Measurements from ENCODE around the gene WNT3. TPM values are rescaled to one million over a fixed set of nuclear protein-coding genes. Genes with fewer than 3 reads are reported as not detected.

The WNT3 gene
- total and polyA plus RNA-seq, 7 experiments from 2014 or later, result 0.07 to 0.24 TPM; not detected in 5

DNA sequence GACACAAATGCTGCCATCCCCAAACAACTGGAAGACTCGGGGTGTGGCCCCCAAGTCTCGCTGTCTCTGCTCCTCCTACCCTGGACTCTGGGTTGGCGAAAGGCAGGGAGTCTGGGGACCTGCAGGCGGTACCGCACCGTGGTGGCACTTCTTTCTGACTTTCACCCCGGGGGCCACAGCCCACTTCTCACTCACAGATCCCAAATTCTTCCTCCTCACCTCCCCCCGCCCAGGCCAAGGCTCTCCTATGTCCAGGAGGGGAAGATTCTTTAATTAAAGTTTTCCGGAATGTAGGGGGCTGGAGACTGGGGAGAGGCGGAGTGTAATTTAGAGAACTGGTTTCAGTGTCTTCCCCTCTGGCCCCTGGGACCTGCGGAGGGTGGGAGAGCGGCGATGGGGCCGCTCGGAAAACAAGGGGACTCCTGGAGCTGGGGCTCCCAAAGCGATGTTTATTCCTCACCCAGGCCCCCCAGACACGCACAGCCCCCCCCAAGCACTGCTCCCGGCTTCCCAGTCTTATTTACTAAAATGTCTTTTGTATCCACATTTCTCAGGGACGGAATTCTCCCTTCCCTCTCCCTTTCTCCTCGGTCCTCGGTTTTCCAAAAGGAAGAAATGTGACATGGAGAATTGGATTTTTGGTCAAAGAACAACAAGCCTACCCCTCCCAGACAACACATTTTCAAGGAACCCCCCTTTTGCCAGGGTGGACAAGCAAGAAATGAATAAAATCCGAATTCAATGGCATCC lies 1.2 kb downstream of the WNT3 start:
- intact Hi-C loops (cut with micrococcal nuclease), result no loop called here
- ChIA-PET POLR2A (no interaction called here), CTCF (no interaction called here)
- DNase-seq, result no peak
- ATAC-seq, result no peak
- Histone ChIP-seq H3K4me1 (ENCODE audit: control insufficient read depth in 2 of 2, insufficient read depth in 2 of 2, low read length in 2 of 2) (peaks cover 13 to 16% of the 10 kb centered on the region in 2 donors), H3K27me3 (ENCODE audit: control insufficient read depth in 2 of 2, insufficient read depth in 2 of 2, low read length in 2 of 2) (peaks cover 16 to 49% of the 10 kb centered on the region in 2 donors), H3K27ac (ENCODE audit: low read depth, low read length) (no peak overlapping the region), H3K9me3 (ENCODE audit: control insufficient read depth in 2 of 3, low read length in 3 of 3) (no peaks in the 10 kb centered on the region), H3K4me3 (ENCODE audit: low read length) (no peak overlapping the region), H3K36me3 (ENCODE audit: control insufficient read depth in 2 of 3, insufficient read depth in 3 of 3, low read length in 3 of 3) (no peaks in the 10 kb centered on the region)
- H3K9me3 Mint-ChIP-seq, result peaks cover 0 to 2% (median 0%) of the 10 kb centered on the region in 11 donors
- peaks cover 66 to 94% (median 82%) of the 10 kb centered on the region in 5 donors for H3K27me3 Mint-ChIP-seq
- H3K36me3 Mint-ChIP-seq, result peaks cover 0 to 6% (median 0%) of the 10 kb centered on the region in 5 donors
- no peak overlapping the region for H3K27ac Mint-ChIP-seq
- peak overlapping the region; percentile 5 to 80 (median 70) for H3K4me3 Mint-ChIP-seq
- peaks cover 6 to 29% (median 17%) of the 10 kb centered on the region in 7 donors for H3K4me1 Mint-ChIP-seq

DNA sequence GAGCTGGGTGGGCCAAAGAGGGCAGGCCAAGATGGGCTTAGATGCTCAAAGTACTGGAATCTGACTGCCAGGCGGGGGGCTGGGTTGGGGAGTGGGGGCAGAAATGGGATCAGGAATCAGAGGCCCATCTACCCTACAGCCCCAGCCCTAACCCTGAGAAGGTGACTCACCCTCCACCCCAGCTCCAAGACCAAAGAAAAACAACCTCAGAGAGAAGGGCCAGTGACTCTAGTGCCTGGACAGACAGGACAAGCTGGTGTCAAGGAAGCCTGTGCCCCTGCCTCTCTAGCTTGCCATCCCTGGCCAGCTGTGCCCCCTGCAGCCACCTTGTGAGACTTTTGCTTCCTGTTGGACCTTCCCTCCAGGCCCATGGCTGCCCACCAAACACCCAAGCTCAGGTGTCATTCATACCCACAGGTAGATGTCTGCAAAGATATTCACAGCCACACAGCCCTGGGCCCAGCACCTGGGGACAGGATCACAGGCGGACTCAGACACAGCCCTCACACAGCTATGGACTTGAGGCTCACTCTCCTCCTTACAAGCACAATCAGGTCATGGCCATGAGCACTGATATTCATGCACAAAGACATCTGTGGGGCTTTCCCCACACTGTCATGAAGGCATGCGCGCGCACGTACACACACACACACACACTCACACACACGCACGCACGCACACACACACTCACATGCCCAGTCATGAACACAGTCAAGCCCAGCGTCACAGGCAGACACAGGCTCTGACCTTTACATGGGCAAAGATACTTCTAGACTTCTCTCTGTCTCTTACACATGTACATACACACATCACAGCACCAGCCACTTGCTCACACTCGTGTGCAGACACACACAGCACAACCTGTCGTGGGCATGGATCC lies 2.8 kb downstream of the WNT3 start:
- ChIA-PET CTCF (no interaction called here), POLR2A (no interaction called here)
- no peak overlapping the region for H3K27ac Mint-ChIP-seq

DNA sequence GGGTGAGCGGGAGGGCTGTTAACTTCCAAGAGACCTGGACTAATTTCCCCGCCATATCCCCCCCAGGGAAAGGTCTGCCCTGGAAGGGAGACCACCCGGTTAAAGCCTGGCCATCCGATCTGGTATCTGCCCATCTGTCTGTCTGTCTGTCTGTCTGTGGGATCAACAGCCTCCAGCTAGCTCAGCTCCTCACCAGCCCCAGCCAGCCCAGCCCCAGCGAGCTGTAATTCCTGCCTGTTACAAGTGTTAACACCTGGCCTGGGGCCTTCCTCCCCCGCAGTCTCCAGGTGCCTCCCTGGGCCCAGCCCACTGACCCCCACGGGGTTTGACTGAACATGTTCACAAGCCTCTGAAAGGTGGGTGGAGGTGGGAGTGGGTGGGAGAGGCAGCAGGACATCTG lies 4.0 kb downstream of the WNT3 start:
- Mint-ChIP-seq H3K9me3 (peaks cover 0 to 2% (median 0%) of the 10 kb centered on the region in 11 donors), H3K27ac (no peak overlapping the region), H3K27me3 (peaks cover 56 to 73% (median 68%) of the 10 kb centered on the region in 5 donors), H3K4me1 (peaks cover 0 to 21% (median 13%) of the 10 kb centered on the region in 7 donors), H3K4me3 (no peak overlapping the region), H3K36me3 (peaks cover 0 to 6% (median 0%) of the 10 kb centered on the region in 5 donors)
- Histone ChIP-seq H3K4me1 (ENCODE audit: control insufficient read depth in 2 of 2, insufficient read depth in 2 of 2, low read length in 2 of 2) (peaks cover 7 to 12% of the 10 kb centered on the region in 2 donors), H3K4me3 (ENCODE audit: low read length) (no peak overlapping the region), H3K27me3 (ENCODE audit: control insufficient read depth in 2 of 2, insufficient read depth in 2 of 2, low read length in 2 of 2) (peaks cover 16 to 44% of the 10 kb centered on the region in 2 donors), H3K9me3 (ENCODE audit: control insufficient read depth in 2 of 3, low read length in 3 of 3) (no peaks in the 10 kb centered on the region), H3K36me3 (ENCODE audit: control insufficient read depth in 2 of 3, insufficient read depth in 3 of 3, low read length in 3 of 3) (no peaks in the 10 kb centered on the region), H3K27ac (ENCODE audit: low read depth, low read length) (no peak overlapping the region)
- ChIA-PET CTCF (no interaction called here), POLR2A (no interaction called here)
- ATAC-seq (no peak), DNase-seq (no peak)
- intact Hi-C loops (cut with micrococcal nuclease), result no loop called here

More for the DNA sequence above, 2.8 kb downstream of the WNT3 start:
- H3K36me3 Mint-ChIP-seq, result peaks cover 0 to 6% (median 0%) of the 10 kb centered on the region in 5 donors
- H3K4me3 ChIP-seq (ENCODE audit: low read length), result no peak overlapping the region
- H3K27me3 Mint-ChIP-seq, result peaks cover 56 to 85% (median 75%) of the 10 kb centered on the region in 5 donors
- intact Hi-C loops (cut with micrococcal nuclease), result no loop called here
- H3K9me3 ChIP-seq (ENCODE audit: control insufficient read depth in 2 of 3, low read length in 3 of 3), result no peaks in the 10 kb centered on the region
- peaks cover 13 to 16% of the 10 kb centered on the region in 2 donors for H3K4me1 ChIP-seq (ENCODE audit: control insufficient read depth in 2 of 2, insufficient read depth in 2 of 2, low read length in 2 of 2)
- no peaks in the 10 kb centered on the region for H3K36me3 ChIP-seq (ENCODE audit: control insufficient read depth in 2 of 3, insufficient read depth in 3 of 3, low read length in 3 of 3)
- peaks cover 0 to 2% (median 0%) of the 10 kb centered on the region in 11 donors for H3K9me3 Mint-ChIP-seq
- ATAC-seq (no peak), DNase-seq (no peak)
- H3K4me3 Mint-ChIP-seq, result no peak overlapping the region
- peaks cover 2 to 28% (median 17%) of the 10 kb centered on the region in 7 donors for H3K4me1 Mint-ChIP-seq
- H3K27ac ChIP-seq (ENCODE audit: low read depth, low read length), result no peak overlapping the region
- H3K27me3 ChIP-seq (ENCODE audit: control insufficient read depth in 2 of 2, insufficient read depth in 2 of 2, low read length in 2 of 2), result peaks cover 16 to 49% of the 10 kb centered on the region in 2 donors

DNA sequence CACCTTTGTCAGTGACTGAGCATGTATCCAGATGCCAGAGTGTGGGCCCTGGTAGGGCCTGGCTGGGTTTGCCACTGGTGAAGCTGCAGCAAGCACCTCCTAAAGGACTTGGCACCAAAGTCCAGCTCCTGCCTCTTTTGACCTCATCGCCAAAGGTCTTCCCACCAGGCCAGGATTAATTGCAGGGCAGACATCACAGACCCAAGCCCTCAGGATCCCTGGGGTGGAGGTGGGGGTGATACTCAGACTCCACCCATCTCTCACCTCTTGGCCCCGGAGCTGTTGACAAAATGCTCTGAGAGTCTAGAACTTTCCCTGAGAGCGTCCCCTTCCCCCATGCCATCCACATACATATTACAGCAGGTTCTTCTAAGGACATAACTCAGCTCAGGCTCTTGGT lies 4.6 kb downstream of the WNT3 start:
- intact Hi-C loops (cut with micrococcal nuclease), result no loop called here
- Histone ChIP-seq H3K9me3 (ENCODE audit: control insufficient read depth in 2 of 3, low read length in 3 of 3) (no peaks in the 10 kb centered on the region), H3K4me1 (ENCODE audit: control insufficient read depth in 2 of 2, insufficient read depth in 2 of 2, low read length in 2 of 2) (peaks cover 2 to 7% of the 10 kb centered on the region in 2 donors), H3K36me3 (ENCODE audit: control insufficient read depth in 2 of 3, insufficient read depth in 3 of 3, low read length in 3 of 3) (no peaks in the 10 kb centered on the region), H3K4me3 (ENCODE audit: low read length) (no peak overlapping the region), H3K27ac (ENCODE audit: low read depth, low read length) (no peak overlapping the region), H3K27me3 (ENCODE audit: control insufficient read depth in 2 of 2, insufficient read depth in 2 of 2, low read length in 2 of 2) (peaks cover 16 to 40% of the 10 kb centered on the region in 2 donors)
- ChIA-PET CTCF (no interaction called here), POLR2A (no interaction called here)
- Mint-ChIP-seq H3K27ac (no peak overlapping the region), H3K4me1 (peaks cover 0 to 21% (median 9%) of the 10 kb centered on the region in 7 donors), H3K4me3 (no peak overlapping the region), H3K27me3 (peaks cover 56 to 69% (median 67%) of the 10 kb centered on the region in 5 donors), H3K9me3 (peaks cover 0 to 3% (median 0%) of the 10 kb centered on the region in 11 donors), H3K36me3 (peaks cover 0 to 6% (median 0%) of the 10 kb centered on the region in 5 donors)
- DNase-seq, result no peak
- no peak for ATAC-seq

DNA sequence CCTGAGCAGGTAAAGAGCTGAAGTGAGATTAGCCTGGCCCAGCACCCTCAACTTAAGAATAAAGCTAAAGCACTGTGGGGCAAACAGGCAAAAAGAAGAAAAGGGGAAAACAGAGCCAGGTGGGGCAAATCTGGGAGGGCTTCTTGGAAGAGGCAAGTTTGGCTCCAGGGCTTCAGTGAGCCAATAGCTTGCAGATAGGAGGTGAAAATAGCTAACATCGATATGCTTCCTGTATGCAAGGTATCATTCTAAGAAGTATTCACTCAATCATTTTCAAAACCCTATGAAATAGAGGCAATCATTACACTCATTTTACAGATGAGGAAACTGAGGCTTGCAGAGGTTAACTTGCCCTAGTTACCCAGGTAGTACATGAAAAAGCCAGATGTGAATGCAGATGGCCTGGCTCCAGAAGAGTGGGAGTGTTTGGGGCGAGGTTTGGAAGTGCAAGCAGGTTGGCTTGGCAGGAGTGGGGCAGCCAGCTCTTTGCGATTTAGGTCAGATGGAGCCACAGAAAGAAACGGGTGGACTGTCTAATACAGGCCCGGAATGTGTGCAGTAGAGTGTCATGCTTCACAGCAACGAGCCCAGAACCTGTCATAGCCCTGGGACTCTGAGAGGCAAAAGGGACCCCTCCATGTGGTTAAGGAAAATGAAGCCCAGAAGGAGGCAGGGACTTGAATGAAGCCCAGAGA lies 5.7 kb downstream of the WNT3 start:
- DNase-seq (no peak), ATAC-seq (no peak)
- H3K4me3 ChIP-seq (ENCODE audit: low read length), result no peak overlapping the region
- peaks cover 0 to 13% (median 3%) of the 10 kb centered on the region in 7 donors for H3K4me1 Mint-ChIP-seq
- no peak overlapping the region for H3K27ac ChIP-seq (ENCODE audit: low read depth, low read length)
- intact Hi-C loops (cut with micrococcal nuclease), result no loop called here
- POLR2A ChIA-PET, result no interaction called here
- no peak overlapping the region for H3K4me3 Mint-ChIP-seq
- peaks cover 0 to 6% (median 0%) of the 10 kb centered on the region in 5 donors for H3K36me3 Mint-ChIP-seq
- peaks cover 52 to 60% (median 59%) of the 10 kb centered on the region in 5 donors for H3K27me3 Mint-ChIP-seq
- H3K9me3 ChIP-seq (ENCODE audit: control insufficient read depth in 2 of 3, low read length in 3 of 3), result no peaks in the 10 kb centered on the region
- peaks cover 0 to 3% of the 10 kb centered on the region in 2 donors for H3K4me1 ChIP-seq (ENCODE audit: control insufficient read depth in 2 of 2, insufficient read depth in 2 of 2, low read length in 2 of 2)
- H3K9me3 Mint-ChIP-seq, result peaks cover 0 to 3% (median 0%) of the 10 kb centered on the region in 11 donors
- no peaks in the 10 kb centered on the region for H3K36me3 ChIP-seq (ENCODE audit: control insufficient read depth in 2 of 3, insufficient read depth in 3 of 3, low read length in 3 of 3)
- CTCF ChIA-PET, result no interaction called here
- H3K27ac Mint-ChIP-seq, result no peak overlapping the region
- peaks cover 16 to 34% of the 10 kb centered on the region in 2 donors for H3K27me3 ChIP-seq (ENCODE audit: control insufficient read depth in 2 of 2, insufficient read depth in 2 of 2, low read length in 2 of 2)

DNA sequence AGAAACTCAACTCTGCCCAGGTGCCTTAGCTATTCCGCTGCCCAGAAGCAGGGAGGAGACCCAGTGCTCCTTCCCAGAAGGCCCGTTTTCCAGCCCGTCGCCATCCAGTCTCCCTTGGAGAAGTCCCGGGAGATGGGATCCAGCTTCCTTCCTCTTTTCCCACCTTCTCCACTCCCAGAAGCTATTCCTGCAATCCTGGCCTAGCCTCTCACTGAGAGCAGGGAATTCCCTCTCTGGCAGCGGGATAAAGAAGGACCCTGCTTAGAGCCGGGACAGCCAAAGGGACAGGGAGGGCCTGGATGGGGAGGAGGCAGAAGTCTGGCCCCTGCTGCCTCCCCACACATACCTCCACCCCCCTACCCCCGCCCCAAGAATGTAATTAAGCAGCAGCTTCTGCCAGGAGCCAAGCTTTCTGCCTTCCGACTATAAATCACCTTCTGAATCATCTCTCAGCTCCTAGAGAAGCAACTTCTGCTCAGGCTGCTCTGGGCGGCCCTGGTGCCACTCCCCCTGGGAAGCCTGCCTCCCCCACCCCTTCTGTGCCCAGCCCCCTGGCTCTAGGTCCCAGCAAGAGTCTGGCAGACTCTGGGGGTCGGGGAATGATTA lies 6.4 kb downstream of the WNT3 start:
- H3K9me3 Mint-ChIP-seq, result peaks cover 0 to 3% (median 0%) of the 10 kb centered on the region in 11 donors
- ChIA-PET CTCF (no interaction called here), POLR2A (no interaction called here)
- peaks cover 0 to 8% (median 0%) of the 10 kb centered on the region in 7 donors for H3K4me1 Mint-ChIP-seq
- H3K36me3 ChIP-seq (ENCODE audit: control insufficient read depth in 2 of 3, insufficient read depth in 3 of 3, low read length in 3 of 3), result no peaks in the 10 kb centered on the region
- H3K4me1 ChIP-seq (ENCODE audit: control insufficient read depth in 2 of 2, insufficient read depth in 2 of 2, low read length in 2 of 2), result no peaks in the 10 kb centered on the region
- no peak overlapping the region for H3K4me3 Mint-ChIP-seq
- no peak overlapping the region for H3K4me3 ChIP-seq (ENCODE audit: low read length)
- intact Hi-C loops (cut with micrococcal nuclease), result no loop called here
- ATAC-seq, result no peak
- DNase-seq, result no peak
- H3K27ac ChIP-seq (ENCODE audit: low read depth, low read length), result no peak overlapping the region
- peaks cover 46 to 57% (median 52%) of the 10 kb centered on the region in 5 donors for H3K27me3 Mint-ChIP-seq
- peaks cover 0 to 6% (median 0%) of the 10 kb centered on the region in 5 donors for H3K36me3 Mint-ChIP-seq
- peaks cover 10 to 27% of the 10 kb centered on the region in 2 donors for H3K27me3 ChIP-seq (ENCODE audit: control insufficient read depth in 2 of 2, insufficient read depth in 2 of 2, low read length in 2 of 2)
- no peak overlapping the region for H3K27ac Mint-ChIP-seq
- H3K9me3 ChIP-seq (ENCODE audit: control insufficient read depth in 2 of 3, low read length in 3 of 3), result no peaks in the 10 kb centered on the region

Measured in naive thymus-derived CD4-positive, alpha-beta T cell (primary cell).